ENCODE measurements around the gene ZNF37A.
"Not testable (repeated sequence)": the region's sequence is repeated elsewhere in the genome, so short reads cannot be mapped to it uniquely, and the experiment has no call there.

Gene ZNF37A

DNA sequence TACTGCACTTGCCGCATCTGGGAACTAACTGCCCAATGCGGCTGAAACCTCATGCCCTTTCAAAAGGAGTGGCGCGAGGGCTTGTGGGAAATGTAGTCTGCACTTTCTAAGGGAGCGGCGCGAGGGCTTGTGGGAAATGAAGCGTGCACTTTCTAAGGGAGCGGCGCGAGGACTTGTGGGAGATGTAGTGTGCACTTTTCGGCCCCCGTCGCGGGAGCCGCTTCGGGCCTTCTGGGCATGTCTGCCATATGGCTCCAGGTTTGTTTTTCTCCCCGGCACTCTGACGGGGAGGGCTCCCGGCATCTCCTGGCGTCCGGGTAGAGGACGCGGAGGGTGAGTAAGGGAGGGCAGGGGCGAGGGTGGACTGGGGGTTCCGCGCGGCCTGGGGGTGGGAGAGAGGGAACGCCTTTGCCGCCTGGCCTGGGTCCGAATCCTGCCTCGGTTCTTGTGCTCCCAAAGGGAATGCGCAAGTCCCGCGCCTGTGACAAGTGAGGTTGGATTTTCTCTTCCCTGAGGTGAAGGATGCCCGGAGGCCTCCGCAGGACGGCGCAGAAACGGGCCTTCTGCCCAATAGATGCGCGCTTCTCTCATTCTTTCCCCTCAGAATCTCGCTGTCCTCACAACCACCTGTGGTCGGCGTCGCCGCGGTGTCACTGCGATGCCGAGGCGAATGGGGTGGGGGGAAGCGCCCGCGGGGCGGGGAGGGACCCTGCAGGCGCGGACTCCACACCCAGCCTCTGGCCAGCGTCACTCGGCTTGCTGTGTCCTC is at the start of gene ZNF37A:
ZNF37A (plus strand) TSS at position 180 of the 769 bp plus-strand sequence. CDS start 2,281 bp downstream, outside the sequence.
- peak within 1 kb of the TSS; percentile 17 for H3K4me3 ChIP-seq (ENCODE audit: low read depth, low read length)

GRCh38 chr10:38045129-38045528 is 49.0 kb upstream of the ZNF37A start:
- H3K4me3 ChIP-seq (ENCODE audit: low read depth, low read length), result no peak overlapping the region

DNA sequence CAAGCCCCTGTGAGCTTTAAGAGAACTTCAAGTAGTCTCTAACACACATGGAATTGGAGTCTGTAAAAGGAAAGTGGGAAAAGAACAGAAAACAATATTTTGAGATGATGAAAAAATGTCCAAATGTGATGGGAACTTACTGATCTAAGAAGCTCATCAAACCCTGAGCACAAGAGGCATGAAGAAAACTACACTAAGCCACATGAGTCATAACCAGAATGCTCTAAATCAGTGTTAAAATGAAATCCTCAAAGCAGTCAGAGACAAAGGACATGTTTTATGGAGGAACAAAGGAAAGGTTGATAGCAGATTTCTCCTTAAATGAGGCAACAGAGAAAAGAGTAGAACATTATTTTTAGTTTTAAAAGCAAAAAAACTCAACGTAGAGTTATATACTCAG is 46.5 kb upstream of the ZNF37A start:
- H3K4me3 ChIP-seq (ENCODE audit: low read depth, low read length), result no peak overlapping the region

DNA sequence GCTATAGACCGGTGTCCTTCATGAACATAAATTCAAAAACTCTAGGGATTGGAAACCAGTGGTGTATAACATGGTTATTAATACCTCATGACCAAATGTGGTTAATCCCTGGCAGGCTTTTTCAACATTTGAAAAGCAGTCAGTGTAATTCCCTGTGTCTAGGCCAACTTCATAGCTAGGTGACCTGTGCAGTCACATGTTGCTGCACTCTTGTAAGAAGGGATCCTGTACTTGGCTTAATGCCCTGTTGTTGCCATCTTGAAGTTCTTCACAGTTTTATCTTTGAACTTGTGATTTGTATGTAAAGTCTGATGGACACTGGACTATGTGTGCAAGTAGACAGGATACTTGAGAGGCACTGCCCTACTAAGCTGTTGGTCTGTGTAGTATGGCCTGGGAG is 43.9 kb upstream of the ZNF37A start:
- H3K4me3 ChIP-seq (ENCODE audit: low read depth, low read length), result no peak overlapping the region

- no peak overlapping the region for H3K4me3 ChIP-seq (ENCODE audit: low read depth, low read length)
Observed at GRCh38 chr10:38054361-38054797, 39.8 kb upstream of the ZNF37A start.

- H3K4me3 ChIP-seq (ENCODE audit: low read depth, low read length), result not testable (repeated sequence)
Observed at GRCh38 chr10:38055274-38055894, 38.8 kb upstream of the ZNF37A start.

DNA sequence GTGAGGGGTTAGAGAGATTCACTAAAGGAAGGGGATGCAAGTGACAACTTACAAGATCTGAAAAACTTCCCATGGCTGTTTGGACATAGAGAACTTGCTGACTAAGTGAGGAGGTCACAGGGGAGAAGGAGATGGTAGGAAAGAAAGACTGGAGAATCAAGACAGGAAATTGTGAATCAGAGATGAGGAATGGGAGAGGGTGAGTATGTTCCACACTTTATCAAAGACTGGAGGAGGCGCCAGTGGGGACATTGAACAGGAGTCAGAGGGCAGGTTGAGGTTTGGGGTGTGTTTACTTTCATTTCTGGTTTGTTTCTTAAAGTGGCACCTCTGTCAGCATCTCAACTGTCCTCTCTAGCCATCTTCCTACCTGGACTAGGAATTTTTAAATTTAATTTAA is 24.5 kb upstream of the ZNF37A start:
- not testable (repeated sequence) for H3K4me3 ChIP-seq (ENCODE audit: low read depth, low read length)

- no peak overlapping the region for H3K4me3 ChIP-seq (ENCODE audit: low read depth, low read length)
Observed at GRCh38 chr10:38070501-38070900, 23.6 kb upstream of the ZNF37A start.

DNA sequence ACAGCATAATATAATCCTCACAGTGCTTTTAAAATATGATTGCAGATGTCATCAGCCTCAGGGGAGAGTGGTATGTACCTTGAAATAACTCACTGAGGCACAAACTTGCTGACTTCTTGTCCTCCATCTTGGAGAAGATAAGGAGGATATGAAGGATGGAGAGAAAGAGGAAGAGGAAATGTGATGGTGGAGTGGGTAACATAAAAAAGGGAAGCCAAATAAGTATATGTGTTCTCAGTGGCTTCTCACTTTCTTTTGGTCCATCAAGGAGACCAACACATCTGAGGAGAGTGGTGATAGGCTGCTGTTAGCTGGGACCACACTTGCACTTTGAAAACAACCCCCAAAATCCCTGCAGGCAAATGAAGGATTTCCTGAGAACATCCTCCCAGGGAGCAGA is 21.6 kb upstream of the ZNF37A start:
- no peak overlapping the region for H3K4me3 ChIP-seq (ENCODE audit: low read depth, low read length)

- no peak overlapping the region for H3K4me3 ChIP-seq (ENCODE audit: low read depth, low read length)
Observed at GRCh38 chr10:38076687-38077086, 17.4 kb upstream of the ZNF37A start.

DNA sequence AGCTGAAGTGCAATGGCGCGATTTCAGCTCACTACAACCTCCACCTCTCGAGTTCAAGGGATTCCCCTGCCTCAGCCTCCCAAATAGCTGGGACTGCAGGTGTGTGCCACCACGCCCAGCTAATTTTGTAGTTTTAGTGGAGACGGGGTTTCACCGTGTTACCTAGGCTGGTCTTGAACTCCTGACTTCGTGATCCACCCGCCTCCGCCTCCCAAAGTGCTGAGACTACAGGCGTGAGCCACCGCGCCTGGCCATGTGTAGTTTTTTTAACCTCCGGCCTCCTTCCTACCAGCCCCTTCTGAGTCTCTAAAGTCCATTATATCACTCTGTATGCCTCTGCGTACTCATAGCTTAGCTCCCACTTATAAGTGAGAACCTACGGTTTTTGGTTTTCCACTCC is 819 bp upstream of the ZNF37A start:
- not testable (repeated sequence) for H3K4me3 ChIP-seq (ENCODE audit: low read depth, low read length)

DNA sequence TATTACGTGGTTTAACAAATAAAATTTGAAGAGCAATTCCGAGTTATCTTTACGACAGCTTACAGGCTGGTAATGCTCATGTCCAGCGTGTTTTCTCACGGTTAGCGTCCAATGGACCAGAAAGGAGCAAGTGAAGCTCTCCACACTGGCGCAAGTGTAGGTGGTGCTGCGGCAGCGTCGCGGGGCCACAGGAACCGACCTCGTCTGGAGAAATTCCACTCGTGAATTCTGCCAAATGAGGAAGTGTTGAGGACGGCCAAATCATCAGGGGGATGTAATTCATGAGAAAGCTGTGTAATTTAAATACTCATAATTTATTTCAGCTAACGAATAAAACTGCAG is 350 bp upstream of the ZNF37A start:
- no peak overlapping the region for H3K4me3 ChIP-seq (ENCODE audit: low read depth, low read length)

DNA sequence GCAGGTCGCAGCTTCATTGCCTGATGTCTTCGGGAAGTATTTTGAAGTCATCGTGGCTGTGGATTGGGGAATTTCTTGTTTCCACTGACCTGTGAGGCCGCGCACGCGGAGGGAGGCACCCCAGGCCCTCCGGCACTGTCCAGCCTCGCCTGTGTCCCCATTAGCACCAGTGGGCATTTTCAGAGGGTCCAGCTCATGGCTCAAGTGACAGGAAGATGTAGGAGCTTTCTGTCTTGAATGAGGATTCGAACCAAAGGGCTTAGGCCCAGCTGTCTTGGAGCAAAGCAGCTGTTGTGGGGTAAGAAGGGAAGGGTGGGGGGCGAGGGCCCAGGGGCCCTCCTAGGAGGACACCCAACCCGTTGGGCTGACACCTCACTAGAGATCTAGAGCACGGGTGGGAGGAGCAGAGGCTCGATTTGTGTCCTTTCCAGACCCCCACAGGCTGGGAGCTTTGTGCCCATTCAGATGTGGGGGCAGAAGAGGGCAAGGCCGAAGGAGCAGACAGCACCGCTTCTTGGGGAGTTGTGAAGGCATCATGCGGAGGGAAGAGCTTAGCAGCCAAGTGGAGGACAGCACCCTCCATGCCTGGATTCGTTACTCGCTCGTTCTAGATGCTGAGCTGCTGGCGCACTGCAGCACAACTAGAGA is 914 bp downstream of the ZNF37A start:
- H3K4me3 ChIP-seq (ENCODE audit: low read depth, low read length), result no peak overlapping the region

GRCh38 chr10:38102880-38103279 is 8.7 kb downstream of the ZNF37A start:
- no peak overlapping the region for H3K4me3 ChIP-seq (ENCODE audit: low read depth, low read length)

GRCh38 chr10:38103756-38104155 is 9.6 kb downstream of the ZNF37A start:
- no peak overlapping the region for H3K4me3 ChIP-seq (ENCODE audit: low read depth, low read length)

DNA sequence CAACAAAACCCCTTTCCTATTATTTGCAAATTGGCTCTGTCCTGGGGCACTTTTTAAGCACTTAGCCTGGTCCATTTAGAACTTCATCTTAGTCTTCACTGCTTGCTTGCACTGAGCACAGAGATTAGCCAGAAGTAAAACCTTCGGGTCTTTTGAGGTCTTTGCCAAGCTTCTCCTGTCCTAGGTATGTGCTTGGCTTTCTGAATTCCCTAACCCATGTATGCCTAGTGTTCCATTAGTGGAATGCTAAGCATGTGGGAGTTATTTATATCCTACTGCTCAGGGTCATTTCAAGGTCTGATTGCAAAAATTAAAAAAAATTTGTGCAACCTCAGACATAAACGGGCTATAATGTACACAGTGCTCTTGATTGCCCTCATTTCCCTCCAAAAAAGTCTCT is 18.0 kb downstream of the ZNF37A start:
- no peak overlapping the region for H3K4me3 ChIP-seq (ENCODE audit: low read depth, low read length)

GRCh38 chr10:38118072-38118807 is 24.1 kb downstream of the ZNF37A start:
- H3K4me3 ChIP-seq (ENCODE audit: low read depth, low read length), result no peak overlapping the region

- H3K4me3 ChIP-seq (ENCODE audit: low read depth, low read length), result no peak overlapping the region
Observed at GRCh38 chr10:38119038-38119437, 24.9 kb downstream of the ZNF37A start.

- H3K4me3 ChIP-seq (ENCODE audit: low read depth, low read length), result no peak overlapping the region
Observed at GRCh38 chr10:38127812-38128211, 33.7 kb downstream of the ZNF37A start.

DNA sequence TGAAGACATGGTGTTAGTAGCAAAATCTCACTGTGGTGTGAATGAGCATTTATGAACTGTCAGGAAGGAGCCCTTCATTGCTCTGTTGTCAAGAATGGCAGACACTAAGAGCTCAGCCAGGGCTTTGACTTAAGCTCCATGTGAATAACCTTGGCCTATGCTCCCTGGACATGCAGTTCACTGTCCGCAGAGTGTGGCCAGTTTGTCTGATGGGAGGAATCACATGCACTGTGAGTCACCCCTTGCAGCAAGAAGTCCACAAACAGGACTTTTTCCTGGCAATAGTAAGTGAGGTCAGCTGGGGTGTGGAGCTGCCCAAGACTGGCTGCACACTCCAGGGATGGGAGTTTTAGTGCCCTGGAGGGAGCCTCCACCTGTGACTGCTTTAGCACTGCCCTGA is 49.5 kb downstream of the ZNF37A start:
- H3K4me3 ChIP-seq (ENCODE audit: low read depth, low read length), result no peak overlapping the region

DNA sequence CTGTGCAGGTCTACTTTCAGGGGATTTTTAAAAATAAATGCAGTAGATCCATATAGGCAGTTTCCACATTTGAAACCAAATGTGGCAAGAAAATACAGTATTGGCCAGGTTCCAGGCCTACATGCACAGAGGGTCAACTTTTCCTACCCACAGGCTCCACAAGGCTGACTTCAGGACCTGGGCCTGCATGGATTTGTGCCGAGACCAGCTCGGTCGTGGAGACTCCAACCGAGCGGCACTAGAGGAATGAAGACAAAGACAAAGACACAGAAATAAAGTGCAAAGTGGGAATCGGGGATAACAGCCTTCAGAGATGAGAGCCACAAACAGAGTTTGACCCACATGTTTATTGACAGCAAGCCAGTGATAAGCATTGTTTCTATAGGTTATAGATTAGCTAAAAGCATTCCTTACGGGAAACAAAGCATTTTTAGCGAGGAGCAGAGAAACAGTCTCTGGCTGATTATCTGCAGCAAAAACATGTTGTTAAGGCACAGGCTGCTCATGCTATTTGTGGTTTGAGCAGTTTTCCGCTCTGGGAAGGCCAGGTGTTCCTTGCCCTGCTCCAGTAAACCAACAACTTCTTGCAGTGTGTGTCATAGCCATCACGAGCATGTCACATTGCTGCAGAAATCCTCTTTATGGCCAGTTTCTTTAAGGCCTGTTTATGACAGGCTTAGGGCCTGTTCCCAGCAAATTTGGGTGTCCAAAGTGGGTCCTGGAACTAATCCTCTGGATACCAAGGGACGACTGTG is 52.6 kb downstream of the ZNF37A start:
- H3K4me3 ChIP-seq (ENCODE audit: low read depth, low read length), result no peak overlapping the region
